WTC11 (cell line): ENCODE results near the gene ECHS1. TPM values are rescaled to one million over a fixed set of nuclear protein-coding genes. Genes with fewer than 3 reads are reported as not detected.
"Not testable (repeated sequence)": the region's sequence is repeated elsewhere in the genome, so short reads cannot be mapped to it uniquely, and the experiment has no call there.

Source experiments
- ATAC-seq: fragments of 200-7000 bp; cut with Tn5 transposase; 2 replicates; pipeline ENCODE4 v1.10.0; 2021; ENCODE audit warnings: mild to moderate bottlenecking, moderate library complexity
- CTCF ChIA-PET: fragments of 300-600 bp; sonication (Branson Sonifier 250); formaldehyde crosslinking; loops from one replicate; lab custom pipeline; 2021; ENCODE audit warnings: antibody characterized with exemption; lab: Charles Lee
- POLR2A ChIA-PET: fragments of 350-600 bp; sonication (Branson Sonifier 250); formaldehyde crosslinking; loops from one replicate; lab custom pipeline; 2021; ENCODE audit warnings: antibody characterized with exemption; lab: Charles Lee
- DNase-seq: peaks from one replicate; pipeline ENCODE4 v3.0.0; 2021; ENCODE audit warnings: low spot score
- H3K27ac Mint-ChIP-seq: 2 replicates; pipeline ENCODE4 v1.8.0; 2021; ENCODE audit warnings: mixed read lengths
- H3K27me3 Mint-ChIP-seq: 2 replicates; pipeline ENCODE4 v1.8.0; 2021; ENCODE audit warnings: low read depth, mild to moderate bottlenecking, moderate library complexity, mixed read lengths
- H3K36me3 Mint-ChIP-seq: 2 replicates; pipeline ENCODE4 v1.8.0; 2021; ENCODE audit warnings: mixed read lengths
- H3K4me1 Mint-ChIP-seq: 2 replicates; pipeline ENCODE4 v1.8.0; 2022; ENCODE audit warnings: mixed read lengths
- H3K4me3 Mint-ChIP-seq: 2 replicates; pipeline ENCODE4 v1.8.0; 2021; ENCODE audit warnings: mild to moderate bottlenecking, moderate library complexity, mixed read lengths
- H3K9me3 Mint-ChIP-seq: 2 replicates; pipeline ENCODE4 v1.8.0; 2021; ENCODE audit warnings: mixed read lengths
- ATF1 ChIP-seq: sonication (generic); formaldehyde crosslinking; IDR thresholded peaks from 2 replicates; pipeline ENCODE4 v1.8.1; 2023; ENCODE audit warnings: mild to moderate bottlenecking, moderate library complexity, missing genetic modification reagents
- ATF2 ChIP-seq: sonication (generic); formaldehyde crosslinking; IDR thresholded peaks from 2 replicates; pipeline ENCODE4 v1.8.1; 2022; ENCODE audit warnings: low read depth, missing genetic modification reagents, borderline replicate concordance
- ATF3 ChIP-seq: sonication (generic); formaldehyde crosslinking; conservative IDR thresholded peaks from 2 replicates; pipeline ENCODE4 v1.8.1; 2022; ENCODE audit warnings: mild to moderate bottlenecking, missing genetic modification reagents
- ATF6 ChIP-seq: sonication (generic); formaldehyde crosslinking; IDR thresholded peaks from 2 replicates; pipeline ENCODE4 v1.8.1; 2023; ENCODE audit warnings: mild to moderate bottlenecking, missing genetic modification reagents
- CREM ChIP-seq: sonication (generic); formaldehyde crosslinking; IDR thresholded peaks from 2 replicates; pipeline ENCODE4 v1.8.1; 2022; ENCODE audit warnings: mild to moderate bottlenecking, missing genetic modification reagents, moderate library complexity
- ETV6 ChIP-seq: sonication (generic); formaldehyde crosslinking; IDR thresholded peaks from 2 replicates; pipeline ENCODE4 v1.8.1; 2022; ENCODE audit warnings: mild to moderate bottlenecking, missing genetic modification reagents
- FOXJ3 ChIP-seq: sonication (generic); formaldehyde crosslinking; IDR thresholded peaks from 2 replicates; pipeline ENCODE4 v1.9.0; 2021; ENCODE audit warnings: missing genetic modification reagents, mild to moderate bottlenecking, borderline replicate concordance
- FOXP1 ChIP-seq: sonication (generic); formaldehyde crosslinking; IDR thresholded peaks from 2 replicates; pipeline ENCODE4 v1.8.0; 2022; ENCODE audit warnings: missing genetic modification reagents, mild to moderate bottlenecking, moderate library complexity, borderline replicate concordance
- GRHL2 ChIP-seq: fragments of 250-450 bp; sonication (Bioruptor Pico); IDR thresholded peaks from 2 replicates; pipeline ENCODE4 v1.8.0; 2022; ENCODE audit warnings: mild to moderate bottlenecking, moderate library complexity; ENCODE audit not compliant: insufficient replicate concordance, severe bottlenecking
- GTF2I ChIP-seq: fragments of 250-450 bp; sonication (Bioruptor Pico); conservative IDR thresholded peaks from 2 replicates; pipeline ENCODE4 v1.4.0; 2021; ENCODE audit warnings: mild to moderate bottlenecking
- JUN ChIP-seq: sonication (generic); formaldehyde crosslinking; IDR thresholded peaks from 2 replicates; pipeline ENCODE4 v1.8.0; 2023; ENCODE audit warnings: mild to moderate bottlenecking, missing genetic modification reagents
- MYBL2 ChIP-seq: sonication (generic); formaldehyde crosslinking; IDR thresholded peaks from 2 replicates; pipeline ENCODE4 v1.8.1; 2023; ENCODE audit warnings: mild to moderate bottlenecking, moderate library complexity, missing genetic modification reagents
- NFATC4 ChIP-seq: fragments of 250-450 bp; sonication (Bioruptor Pico); IDR thresholded peaks from 2 replicates; pipeline ENCODE4 v1.9.0; 2021; ENCODE audit warnings: mild to moderate bottlenecking
- NFYB ChIP-seq: sonication (generic); formaldehyde crosslinking; conservative IDR thresholded peaks from 2 replicates; pipeline ENCODE4 v1.8.0; 2022; ENCODE audit warnings: low read depth, missing genetic modification reagents
- NR2C2 ChIP-seq: sonication (generic); formaldehyde crosslinking; IDR thresholded peaks from 2 replicates; pipeline ENCODE4 v1.8.0; 2022; ENCODE audit warnings: mild to moderate bottlenecking, missing genetic modification reagents
- NR3C1 ChIP-seq: sonication (generic); formaldehyde crosslinking; conservative IDR thresholded peaks from 2 replicates; pipeline ENCODE4 v1.8.1; 2023; ENCODE audit warnings: low read depth, mild to moderate bottlenecking, missing genetic modification reagents
- PRDM15 ChIP-seq: sonication (generic); formaldehyde crosslinking; IDR thresholded peaks from 2 replicates; pipeline ENCODE4 v1.8.0; 2022; ENCODE audit warnings: missing genetic modification reagents
- ZNF121 ChIP-seq: sonication (generic); formaldehyde crosslinking; IDR thresholded peaks from 2 replicates; pipeline ENCODE4 v1.8.0; 2023; ENCODE audit warnings: missing genetic modification reagents
- ZNF232 ChIP-seq: sonication (generic); formaldehyde crosslinking; IDR thresholded peaks from 2 replicates; pipeline ENCODE4 v1.8.0; 2022; ENCODE audit warnings: mild to moderate bottlenecking, missing genetic modification reagents
- total RNA-seq: library from RNA; stranded (reverse); gene quantifications from 3 replicates; pipeline ENCODE4 v1.2.3, GENCODE V29; 2021

Gene ECHS1
- total RNA-seq, 1 experiment from 2014 or later: 84.1 TPM

- TF ChIP-seq ZNF121 (CRISPR knock-in tag): no peak
- no peak for TF ChIP-seq ATF2 (CRISPR knock-in tag)
- no peak for TF ChIP-seq FOXP1
- TF ChIP-seq ETV6 (CRISPR knock-in tag): no peak
These were observed 4.7 kb upstream of the ECHS1 start (continued) for GRCh38 chr10:133377818-133378250.

- ChIA-PET POLR2A (no interaction called here), CTCF (interaction anchor here (1.4 to 1.8 kb wide), 3 partner anchors 48 to 69 kb away, joined by 3 to 6 read pairs (median 6); no protein-coding TSS in a partner anchor)
- H3K27me3 Mint-ChIP-seq: peaks cover 70% of the 10 kb centered on the region
- ATAC-seq (no peak), DNase-seq (no peak)
- peak overlapping the region; percentile 31; the same call in 1 of the 2 replicates for H3K4me3 Mint-ChIP-seq
- no peak overlapping the region for H3K27ac Mint-ChIP-seq
- no peak for TF ChIP-seq ATF6 (CRISPR knock-in tag)
- TF ChIP-seq MYBL2 (CRISPR knock-in tag): no peak
- no peak for TF ChIP-seq PRDM15 (CRISPR knock-in tag)
- no peak for TF ChIP-seq NR2C2 (CRISPR knock-in tag)
- TF ChIP-seq ZNF232 (CRISPR knock-in tag): no peak
- TF ChIP-seq NFATC4 (CRISPR knock-in tag): no peak
- no peak for TF ChIP-seq NFYB (CRISPR knock-in tag)
- TF ChIP-seq FOXJ3 (CRISPR knock-in tag): no peak
- no peak for TF ChIP-seq GTF2I (CRISPR knock-in tag)
- no peak for TF ChIP-seq ATF1 (CRISPR knock-in tag)
- no peak for TF ChIP-seq ATF3
- no peak for TF ChIP-seq GRHL2
- no peak for TF ChIP-seq NR3C1
- no peak for TF ChIP-seq JUN (CRISPR knock-in tag)
- no peak for TF ChIP-seq CREM (CRISPR knock-in tag)
- H3K9me3 Mint-ChIP-seq: no peaks in the 10 kb centered on the region
- no peaks in the 10 kb centered on the region for H3K4me1 Mint-ChIP-seq
- H3K36me3 Mint-ChIP-seq: no peaks in the 10 kb centered on the region
These were observed 4.1 kb upstream of the ECHS1 start for GRCh38 chr10:133377025-133377817.

GRCh38 chr10:133376183-133376582, 3.0 kb upstream of the ECHS1 start:
- H3K4me3 Mint-ChIP-seq, H3K36me3 Mint-ChIP-seq, DNase-seq, ATAC-seq, H3K9me3 Mint-ChIP-seq, POLR2A ChIA-PET, H3K27ac Mint-ChIP-seq, CTCF ChIA-PET, H3K4me1 Mint-ChIP-seq: not testable (repeated sequence)
- H3K27me3 Mint-ChIP-seq: peaks cover 64% of the 10 kb centered on the region
